Ovary (tissue), 9 donors: ENCODE data around the gene SMCO4. TPM values are rescaled to one million over a fixed set of nuclear protein-coding genes. Genes with fewer than 3 reads are reported as not detected.

Experiments
- DNase-seq, 5 donors: peaks; one replicate each; pipeline ENCODE4 v3.0.0-alpha.2; 2019 to 2020
- H3K27ac ChIP-seq, 2 donors: fragments of 200-600 bp; one replicate each; pipeline versions ENCODE4 v1.5.1 to v1.8.0; 2019 to 2022
- H3K27me3 ChIP-seq: fragments of 200-600 bp; one replicate; pipeline ENCODE4 v1.8.0; 2022
- H3K36me3 ChIP-seq: fragments of 200-600 bp; sonication (generic); one replicate; pipeline ENCODE4 v1.5.1; 2019
- H3K4me1 ChIP-seq: one replicate; pipeline ENCODE4 v1.8.1; 2013; ENCODE audit warnings: mild to moderate bottlenecking, moderate library complexity; ENCODE audit not compliant: insufficient read depth
- H3K4me3 ChIP-seq: fragments of 200-600 bp; sonication (generic); one replicate; pipeline ENCODE4 v1.5.1; 2017
- H3K9me3 ChIP-seq, 2 donors: fragments of 200-600 bp in 1 of 2; sonication (generic) in 1 of 2; one replicate each; pipeline versions ENCODE4 v1.5.1 to v1.8.1; 2013 to 2019; ENCODE audit warnings: mild to moderate bottlenecking in 1 of 2, moderate library complexity in 1 of 2
- EP300 ChIP-seq: sonication (generic); formaldehyde crosslinking; IDR thresholded peaks from one replicate; pipeline ENCODE4 v1.6.1; 2017; ENCODE audit warnings: antibody characterized with exemption
- POLR2A ChIP-seq: fragments of 450-650 bp; IDR thresholded peaks from one replicate; pipeline ENCODE4 v1.6.1; 2017; ENCODE audit warnings: antibody characterized with exemption, mild to moderate bottlenecking, moderate library complexity
- WGBS, 3 donors: extraction: QIAGEN DNeasy Blood & Tissue Kit in 1 of 3; methylation state at CpG; one replicate each; pipeline versions ENCODE4 v1.1.5 to v1.1.7; 2013 to 2017; 5-methylcytosine and 5-hydroxymethylcytosine counted together
- intact Hi-C, 4 donors: fragments of 100-400 bp; cut with DNase I; formaldehyde crosslinking; loops; one replicate each; pipeline versions ENCODE4 v1.11.0 to v1.15.1; 2022 to 2023
- polyA plus RNA-seq, 2 donors: library from polyadenylated mRNA; stranded (reverse); fragments of 200-250 nt in 1 of 2; fragments of 350-450 nt in 1 of 2; fragmentation: Illumina TruSeq in 1 of 2; extraction: RNeasy Lipid Tissue Mini Kit (QIAGEN cat#74804) in 1 of 2; gene quantifications; one replicate each; pipeline ENCODE4 v1.2.3, GENCODE V29; 2013 to 2014
- total RNA-seq, 7 donors: library from RNA; depleted of rRNA in 2 of 7; stranded (reverse); fragments of >200 nt in 2 of 7; fragmentation: NEBNext Ultra II Directional in 3 of 7; extraction: Animal tissue kit (Norgen Biotek cat#: 25700) in 3 of 7; gene quantifications; one replicate each; pipeline versions ENCODE4 v1.1.0 to v1.2.4, GENCODE V29; 2016 to 2023
- TF ChIP-seq, protein P1 (sequence below), 3 donors: fragments of 450-650 bp in 2 of 3; fragments of 200-600 bp in 1 of 3; IDR thresholded peaks; one replicate each; pipeline versions ENCODE4 v1.5.1 to v1.8.0; 2016 to 2022; ENCODE audit warnings: antibody characterized with exemption in 3 of 3, mild to moderate bottlenecking in 1 of 3
- donor health status: DM: no; HTN: no; CAD: no; lungs with moderate emphysema.
- donor health status: DM: no; HTN: no; CAD: no.
- donor health status: Bipolar disorder and iron deficiency.
- donor health status: DM: yes; HTN: yes; CAD: no.
- donor health status: DM: no; HTN: no; CAD: no.
- donor health status: DM: yes; HTN: yes; CAD: no.

Gene SMCO4
- total and polyA plus RNA-seq, 9 donors, result 10.8 to 52.7 (median 20.2) TPM

DNA sequence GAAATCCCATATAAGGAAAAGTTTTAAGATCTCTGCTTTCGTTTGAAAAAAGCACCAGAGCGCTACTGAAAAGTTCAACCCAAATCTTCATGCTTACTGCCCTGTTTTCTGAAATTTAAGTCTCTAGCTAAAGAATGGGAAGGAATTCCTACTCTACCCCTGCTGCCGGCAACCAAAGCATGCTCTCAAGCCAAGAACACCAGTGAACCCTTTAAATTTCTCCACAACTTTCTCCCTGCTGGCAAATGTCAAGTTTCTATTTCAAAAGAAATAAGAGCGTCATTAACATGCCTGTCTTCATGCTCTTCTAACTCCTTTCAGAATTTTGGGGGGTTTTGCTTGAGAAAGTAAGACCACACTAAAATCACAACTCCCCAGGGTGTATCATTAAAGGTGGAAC lies 6.8 kb upstream of the SMCO4 start:
- no peak for DNase-seq
- H3K4me3 ChIP-seq, result no peak overlapping the region
- intact Hi-C loops, result loop anchor here (10.0 kb wide), 3 partner anchors 95 to 315 kb away; no protein-coding TSS in a partner anchor
- 51 to 62% (median 53%) methylated on average over 4 of the region's 4 CpGs for WGBS, 3 donors
- H3K36me3 ChIP-seq, result no peaks in the 10 kb centered on the region
- no peaks in the 10 kb centered on the region for H3K27me3 ChIP-seq
- no peaks in the 10 kb centered on the region for H3K9me3 ChIP-seq
- TF ChIP-seq, protein P1, sequence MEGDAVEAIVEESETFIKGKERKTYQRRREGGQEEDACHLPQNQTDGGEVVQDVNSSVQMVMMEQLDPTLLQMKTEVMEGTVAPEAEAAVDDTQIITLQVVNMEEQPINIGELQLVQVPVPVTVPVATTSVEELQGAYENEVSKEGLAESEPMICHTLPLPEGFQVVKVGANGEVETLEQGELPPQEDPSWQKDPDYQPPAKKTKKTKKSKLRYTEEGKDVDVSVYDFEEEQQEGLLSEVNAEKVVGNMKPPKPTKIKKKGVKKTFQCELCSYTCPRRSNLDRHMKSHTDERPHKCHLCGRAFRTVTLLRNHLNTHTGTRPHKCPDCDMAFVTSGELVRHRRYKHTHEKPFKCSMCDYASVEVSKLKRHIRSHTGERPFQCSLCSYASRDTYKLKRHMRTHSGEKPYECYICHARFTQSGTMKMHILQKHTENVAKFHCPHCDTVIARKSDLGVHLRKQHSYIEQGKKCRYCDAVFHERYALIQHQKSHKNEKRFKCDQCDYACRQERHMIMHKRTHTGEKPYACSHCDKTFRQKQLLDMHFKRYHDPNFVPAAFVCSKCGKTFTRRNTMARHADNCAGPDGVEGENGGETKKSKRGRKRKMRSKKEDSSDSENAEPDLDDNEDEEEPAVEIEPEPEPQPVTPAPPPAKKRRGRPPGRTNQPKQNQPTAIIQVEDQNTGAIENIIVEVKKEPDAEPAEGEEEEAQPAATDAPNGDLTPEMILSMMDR (IDR thresholded peaks at IDR 0.05), result no peak
- TF ChIP-seq POLR2A, result no peak
- no peak for TF ChIP-seq EP300
- H3K27ac ChIP-seq, result no peak overlapping the region
- H3K4me1 ChIP-seq, result no peaks in the 10 kb centered on the region

DNA sequence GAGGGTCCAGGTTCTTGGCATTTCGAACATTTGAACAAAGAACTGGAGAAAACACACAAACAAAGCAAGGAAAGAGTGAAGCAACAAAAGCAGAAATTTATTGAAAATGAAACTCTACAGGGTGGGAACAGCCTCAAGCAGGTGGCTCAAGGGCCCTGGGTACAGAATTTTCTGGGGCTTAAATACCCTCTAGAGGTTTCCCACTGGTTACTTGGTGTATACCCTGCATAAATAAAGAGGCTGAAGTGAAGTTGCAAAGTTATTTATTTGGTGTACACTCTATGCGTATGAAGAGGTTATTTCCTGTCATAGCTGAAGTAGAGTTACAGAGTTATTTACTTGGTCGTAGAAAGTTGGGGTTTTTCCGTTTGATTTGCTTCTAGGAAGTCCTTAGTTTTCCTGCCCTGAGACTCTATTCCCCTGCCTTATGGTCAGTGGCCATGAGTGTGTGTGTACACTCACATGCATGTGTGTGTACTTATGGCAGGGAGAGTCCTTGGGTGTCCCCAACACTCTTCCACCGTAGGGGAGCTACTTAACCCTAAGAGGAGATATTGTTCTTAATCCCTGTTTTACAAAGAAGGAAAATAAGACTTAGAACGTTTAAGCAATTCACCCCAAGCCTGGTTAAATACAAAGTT lies 5.6 kb upstream of the SMCO4 start:
- intact Hi-C loops, result loop anchor here in 3 of 4 donors (10.0 kb wide), 3 partner anchors 96 to 314 kb away; no protein-coding TSS in a partner anchor
- H3K4me1 ChIP-seq, result peaks cover 1% of the 10 kb centered on the region
- H3K4me3 ChIP-seq, result no peak overlapping the region
- H3K27me3 ChIP-seq, result no peaks in the 10 kb centered on the region
- TF ChIP-seq EP300, result no peak
- TF ChIP-seq, protein P1 (IDR thresholded peaks at IDR 0.05), result no peak
- no peak for TF ChIP-seq POLR2A
- H3K9me3 ChIP-seq, result no peaks in the 10 kb centered on the region
- H3K27ac ChIP-seq, result no peak overlapping the region
- no peaks in the 10 kb centered on the region for H3K36me3 ChIP-seq
- 80 to 83% (median 83%) methylated on average over 6 of the region's 6 CpGs for WGBS, 3 donors
- no peak for DNase-seq

DNA sequence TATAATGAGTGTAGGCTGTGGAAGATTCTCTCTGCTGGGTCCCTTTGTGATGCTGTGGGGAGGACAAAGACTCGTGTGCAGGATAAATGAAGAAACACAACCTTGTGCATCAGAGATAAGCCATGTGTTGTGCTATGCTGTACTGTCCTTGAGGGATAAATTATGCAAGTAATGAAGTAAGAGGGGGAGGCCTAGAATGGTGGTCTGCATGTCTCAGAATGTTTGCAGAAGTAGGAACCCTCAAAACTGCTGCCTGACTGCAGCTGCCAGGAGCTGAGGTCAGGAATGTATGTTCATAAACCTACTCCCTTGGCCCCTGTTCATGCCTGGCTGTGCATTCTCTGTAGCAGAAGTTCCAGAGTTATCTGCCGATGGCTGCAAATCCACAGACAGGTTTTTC lies 4.6 kb upstream of the SMCO4 start:
- no peaks in the 10 kb centered on the region for H3K36me3 ChIP-seq
- WGBS, 3 donors, result 10 to 25% (median 19%) methylated on average over 2 of the region's 2 CpGs
- DNase-seq, result no peak
- no peaks in the 10 kb centered on the region for H3K27me3 ChIP-seq
- H3K27ac ChIP-seq, result no peak overlapping the region
- H3K9me3 ChIP-seq, result no peaks in the 10 kb centered on the region
- intact Hi-C loops, result loop anchor here in 3 of 4 donors (10.0 kb wide), 3 partner anchors 97 to 313 kb away; no protein-coding TSS in a partner anchor
- no peak overlapping the region for H3K4me3 ChIP-seq
- TF ChIP-seq EP300 (no peak), POLR2A (no peak)
- TF ChIP-seq, protein P1 (IDR thresholded peaks at IDR 0.05), result no peak
- peaks cover 5% of the 10 kb centered on the region for H3K4me1 ChIP-seq

DNA sequence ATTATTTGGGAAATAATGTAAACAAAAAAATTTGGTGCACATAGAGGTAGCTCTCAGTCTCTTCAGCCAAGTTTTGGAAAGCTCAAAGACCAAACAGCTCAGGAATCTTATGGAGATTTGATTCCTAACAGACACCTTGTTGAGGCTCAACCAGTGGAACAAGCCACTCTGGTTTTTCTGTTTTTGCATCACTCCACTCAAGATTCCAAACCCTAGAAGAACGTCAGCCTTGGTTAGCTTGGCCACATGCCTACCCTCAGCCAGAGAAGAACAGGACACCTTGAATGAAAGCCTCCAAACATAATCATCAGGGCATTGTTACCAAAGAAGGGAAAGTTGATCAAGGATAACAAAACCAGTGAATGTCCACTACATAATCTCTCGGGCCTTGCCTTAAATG lies 3.8 kb upstream of the SMCO4 start:
- Histone ChIP-seq H3K27ac (no peak overlapping the region), H3K4me1 (peaks cover 5% of the 10 kb centered on the region), H3K27me3 (no peaks in the 10 kb centered on the region), H3K9me3 (no peaks in the 10 kb centered on the region), H3K4me3 (no peak overlapping the region), H3K36me3 (no peaks in the 10 kb centered on the region)
- 52 to 60% (median 59%) methylated on average over 2 of the region's 2 CpGs for whole genome bisulfite sequencing, 3 donors
- no peak for DNase-seq
- TF ChIP-seq, protein P1 (IDR thresholded peaks at IDR 0.05), result no peak
- no peak for TF ChIP-seq EP300
- no peak for TF ChIP-seq POLR2A
- intact Hi-C loops, result loop anchor here in 3 of 4 donors (10.0 kb wide), 3 partner anchors 98 to 312 kb away; no protein-coding TSS in a partner anchor
